NCI-H2081 treated with DMSO at 0.1 percent for 48 hours (cell line): ENCODE data around the gene ANO7.

Experiments used
- DNase-seq: peaks from one replicate; lab custom pipeline; 2025; lab: John Stamatoyannopoulos, UW

Gene ANO7

DNA sequence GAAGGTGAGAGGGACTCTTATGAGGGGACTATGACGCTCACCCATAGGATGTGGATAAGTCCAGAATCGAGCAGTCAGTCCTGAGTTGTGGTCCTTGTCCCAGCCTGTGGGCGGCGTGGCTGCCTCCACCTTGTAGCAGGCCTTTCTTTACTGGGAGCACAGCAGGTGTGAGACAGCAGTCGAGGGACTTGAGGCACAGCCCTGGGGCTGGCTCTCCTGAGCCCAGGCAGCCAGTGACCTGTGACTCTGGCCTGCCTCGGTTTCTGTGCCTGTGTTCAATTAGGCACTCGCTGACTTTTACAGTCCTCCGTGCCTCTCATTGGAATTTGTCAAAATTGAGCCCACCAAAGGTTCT is 30.0 kb upstream of the ANO7 start:
- DNase-seq, result no peak

DNA sequence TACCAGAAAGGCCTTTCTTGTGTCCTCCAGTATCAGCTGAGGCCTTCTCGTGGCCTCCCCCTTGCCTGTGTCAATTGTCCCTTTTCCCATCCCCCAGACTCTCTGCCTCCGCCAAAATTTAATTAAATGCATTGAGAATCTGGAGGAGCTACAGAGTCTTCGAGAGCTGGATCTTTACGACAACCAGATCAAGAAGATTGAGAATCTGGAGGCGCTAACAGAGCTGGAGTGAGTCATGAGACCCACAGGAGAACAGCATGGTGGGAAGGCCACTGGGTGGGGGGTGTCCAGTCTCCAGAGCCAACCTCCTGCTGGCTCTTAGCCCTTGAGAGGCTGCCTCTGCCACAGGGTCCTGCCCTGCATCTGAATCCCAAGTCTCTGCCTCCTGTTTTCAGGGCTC is 29.4 kb upstream of the ANO7 start:
- no peak for DNase-seq

DNA sequence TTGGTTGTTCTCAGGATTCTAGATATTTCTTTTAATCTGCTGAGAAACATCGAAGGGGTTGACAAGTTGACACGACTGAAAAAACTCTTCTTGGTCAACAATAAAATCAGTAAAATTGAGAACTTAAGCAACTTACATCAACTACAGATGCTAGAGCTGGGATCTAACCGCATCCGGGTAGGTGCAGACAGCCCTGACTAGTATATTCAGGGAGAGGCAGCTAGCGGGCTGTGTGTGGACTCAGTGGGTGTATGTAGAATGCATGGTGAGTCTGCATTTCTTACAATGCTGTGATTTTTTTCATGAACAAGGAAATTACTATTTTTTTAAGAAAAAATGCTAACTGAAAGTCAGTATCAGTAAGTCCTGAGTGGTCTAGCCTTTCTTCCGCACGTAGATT is 28.2 kb upstream of the ANO7 start:
- DNase-seq, result no peak

DNA sequence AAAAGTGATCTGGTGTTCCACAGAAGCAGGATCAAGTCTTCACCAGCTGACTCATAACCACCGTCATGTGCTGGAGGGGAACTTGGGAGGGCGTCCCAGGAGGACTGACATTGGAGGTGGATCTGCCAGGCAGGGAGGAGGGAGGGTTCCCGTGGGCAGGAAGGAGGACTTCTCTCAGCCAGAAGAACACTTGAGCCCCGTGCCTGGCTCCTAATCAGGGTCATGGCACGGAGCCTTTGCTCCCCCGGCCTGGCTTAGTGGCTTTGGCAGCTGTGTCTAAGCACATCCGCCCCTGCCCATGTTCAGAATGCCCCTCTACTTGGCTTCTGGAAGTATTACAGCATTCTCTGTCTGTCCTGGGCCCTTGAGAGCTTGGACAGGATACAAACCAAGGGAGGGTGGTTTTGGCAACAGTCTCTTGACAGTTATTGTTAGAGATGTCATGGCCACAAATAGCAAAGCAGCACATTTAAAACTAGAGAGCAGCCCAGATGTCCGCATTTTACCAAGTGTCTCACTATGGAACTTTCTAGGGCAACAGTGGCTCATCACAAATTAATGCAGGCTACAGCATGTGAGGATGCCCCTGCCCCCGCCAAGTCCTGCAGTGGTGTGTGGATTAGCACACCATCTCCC is 26.7 kb upstream of the ANO7 start:
- DNase-seq, result no peak

DNA sequence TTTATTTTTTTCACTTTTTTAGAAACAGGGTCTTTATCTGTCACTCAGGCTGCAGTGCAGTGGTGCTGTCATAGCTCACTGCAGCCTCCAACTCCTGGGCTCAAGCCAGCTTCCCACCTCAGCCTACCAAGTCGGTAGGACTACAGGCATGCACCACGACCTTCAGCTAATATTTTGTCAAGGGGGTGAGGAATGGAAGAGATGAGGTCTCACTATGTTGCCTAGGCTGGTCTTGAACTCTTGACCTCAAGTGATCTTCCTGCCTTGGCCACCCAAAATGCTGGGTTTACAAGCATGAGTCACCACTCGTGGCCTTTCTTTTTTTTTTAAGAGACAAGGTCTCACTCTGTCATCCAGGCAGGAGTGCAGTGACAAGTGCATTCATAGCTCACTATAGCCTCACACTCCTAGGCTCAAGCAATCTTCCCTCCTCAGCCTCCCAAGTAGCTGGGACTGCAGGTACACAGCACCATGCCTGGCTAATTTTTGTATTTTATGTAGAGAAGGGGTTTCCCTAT is 24.8 kb upstream of the ANO7 start:
- DNase-seq, result no peak

DNA sequence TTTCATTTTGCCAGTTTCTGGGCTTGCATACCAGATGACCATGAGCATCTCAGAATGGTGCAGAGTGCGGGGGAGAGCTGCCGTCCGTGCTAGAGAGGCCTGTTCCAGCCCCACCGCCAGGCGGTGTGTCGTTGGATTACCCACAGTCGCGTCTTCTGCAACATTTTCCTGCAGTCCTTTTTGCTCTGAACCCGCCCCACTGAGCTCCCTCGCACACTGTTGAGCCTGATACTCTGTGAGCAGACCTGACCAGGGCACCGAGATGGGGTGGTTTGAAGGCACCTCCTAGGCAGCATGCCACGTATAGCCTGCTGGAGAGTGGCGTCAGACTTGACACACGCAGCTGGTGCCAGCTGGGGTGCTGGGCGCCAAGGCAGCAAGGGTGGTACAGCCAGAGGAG is 20.1 kb upstream of the ANO7 start:
- no peak for DNase-seq

DNA sequence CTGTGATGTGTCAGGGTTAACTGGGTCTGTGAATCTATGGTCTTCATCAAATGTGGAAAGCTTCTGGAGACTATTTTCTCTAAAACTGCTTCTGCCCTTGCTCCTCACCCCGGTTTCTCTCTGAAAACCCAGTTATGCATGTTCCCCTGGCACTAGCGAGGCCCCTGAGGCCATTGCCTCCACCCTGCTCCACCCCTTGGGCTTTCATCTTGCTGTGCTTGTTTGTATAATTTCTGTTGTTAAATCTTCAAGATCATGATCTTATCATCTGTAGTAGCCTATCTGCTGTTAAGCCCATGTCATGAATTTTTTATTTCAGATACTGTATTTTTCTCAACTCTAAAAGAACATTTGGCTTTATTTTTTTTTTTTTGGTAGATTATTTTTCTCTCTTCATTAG is 14.9 kb upstream of the ANO7 start:
- DNase-seq, result no peak

DNA sequence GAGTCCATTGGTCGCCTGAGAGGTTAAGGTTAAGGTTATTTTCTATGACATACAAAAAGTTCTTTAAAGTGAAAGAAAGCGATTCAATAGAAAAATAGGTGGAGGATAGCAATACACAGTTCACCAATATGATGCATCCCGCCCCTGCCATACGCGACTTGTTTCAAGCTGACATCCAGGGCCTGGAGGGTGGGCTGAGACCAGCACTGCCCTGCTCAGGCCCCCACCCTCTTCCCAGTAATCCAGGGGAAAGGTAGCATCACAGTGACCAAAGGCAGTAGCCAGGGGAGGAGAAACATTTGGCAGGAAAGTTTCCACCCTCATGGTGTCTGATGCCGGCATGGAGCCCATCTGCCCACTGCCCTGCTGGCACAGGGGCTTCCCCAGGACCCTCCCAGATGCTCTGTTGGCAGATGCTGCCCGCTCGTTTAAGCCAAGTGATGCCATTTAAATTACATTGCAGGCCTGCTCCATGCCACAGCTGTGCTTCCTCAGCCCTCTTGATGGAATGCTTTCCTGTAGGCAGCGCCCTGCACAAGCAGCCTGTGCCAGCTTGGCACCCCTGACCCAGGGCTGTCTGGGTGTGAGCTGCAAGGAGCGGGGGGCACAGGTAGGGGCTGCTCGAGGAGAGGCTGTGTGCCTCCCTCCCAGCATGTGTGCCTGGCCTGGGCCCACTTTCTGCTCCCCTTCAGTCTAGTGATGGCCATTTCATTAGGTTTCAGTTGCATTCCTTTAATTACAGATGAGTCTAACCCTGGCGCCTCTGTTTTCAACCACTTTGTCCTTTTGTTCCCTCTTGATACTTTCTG is 10.7 kb upstream of the ANO7 start:
- DNase-seq, result no peak

DNA sequence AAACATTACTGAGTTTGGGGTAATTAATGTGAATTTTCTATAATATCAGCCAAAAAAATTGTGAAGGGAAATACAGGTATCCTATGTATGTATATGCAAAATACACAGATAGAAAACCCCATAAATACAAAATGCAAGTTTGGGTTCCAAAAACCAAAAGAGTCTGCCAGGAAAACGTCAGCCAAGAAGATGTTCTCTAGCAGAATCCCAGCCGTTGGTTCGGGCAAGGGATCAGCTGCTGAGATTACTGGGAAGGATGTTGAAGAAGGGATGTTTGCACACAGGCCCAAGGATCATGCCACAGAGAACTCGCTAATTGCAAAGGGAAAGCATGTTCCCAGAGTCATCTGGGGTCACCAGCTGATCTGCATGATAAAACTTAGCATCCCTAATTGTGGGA is 9.5 kb upstream of the ANO7 start:
- no peak for DNase-seq

DNA sequence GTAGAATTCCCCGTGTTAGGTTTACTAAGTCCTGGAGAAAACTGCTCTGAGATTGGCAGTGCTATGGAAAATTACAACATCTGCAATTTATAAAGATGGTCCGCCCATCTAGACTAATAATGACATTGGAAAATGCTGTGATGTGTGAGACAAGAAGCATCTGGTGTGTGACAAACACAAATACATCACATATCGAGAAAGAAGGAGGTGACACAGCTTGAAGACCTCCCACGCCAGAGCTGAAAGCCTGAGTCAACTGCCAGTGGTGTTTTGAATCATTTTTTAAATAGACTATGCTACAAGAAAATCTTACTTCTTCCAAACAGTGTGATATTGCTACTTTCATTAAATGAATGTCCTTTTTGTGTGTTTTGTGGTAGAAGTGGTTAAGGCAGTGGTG is 8.6 kb upstream of the ANO7 start:
- DNase-seq, result no peak

DNA sequence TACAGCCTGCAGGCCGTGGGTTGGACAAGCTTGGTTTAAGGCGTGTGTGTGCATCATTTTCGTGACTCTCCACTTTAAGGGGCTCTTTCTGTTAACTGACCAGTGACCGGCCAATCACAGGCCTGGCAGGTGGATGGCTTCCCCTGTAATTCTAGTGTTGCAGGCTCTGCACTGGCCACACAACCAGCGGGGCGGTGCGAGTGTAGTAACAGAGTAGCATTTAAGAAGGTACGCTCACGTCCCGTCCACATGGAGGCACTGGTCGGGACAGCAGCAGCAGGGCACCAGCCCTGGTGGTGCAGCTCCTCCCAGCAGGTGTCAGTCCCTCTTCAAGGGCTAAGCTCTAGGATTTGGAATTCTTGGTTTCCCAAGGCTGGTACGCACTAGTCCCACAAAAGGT is 8.0 kb upstream of the ANO7 start:
- DNase-seq, result no peak

DNA sequence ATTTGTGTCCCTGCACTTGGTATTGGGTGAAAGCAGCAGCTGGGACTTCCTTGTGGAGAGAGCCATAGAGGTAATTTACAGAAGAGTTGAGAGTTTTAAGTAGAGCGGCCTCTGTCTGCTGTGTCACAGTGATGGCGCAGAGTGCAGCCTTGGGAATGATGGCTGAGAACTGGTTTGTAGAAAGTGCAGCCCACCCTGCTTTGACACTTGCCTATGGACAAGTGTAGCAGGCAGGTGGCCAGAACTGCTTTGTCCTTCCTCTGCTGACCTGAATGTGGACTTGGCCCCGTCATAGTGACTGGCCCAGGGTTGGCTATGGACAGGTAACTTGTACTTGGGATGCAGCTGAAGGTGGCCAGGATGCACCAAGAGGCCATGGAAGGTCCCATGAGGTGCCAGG is 6.4 kb upstream of the ANO7 start:
- DNase-seq, result no peak

DNA sequence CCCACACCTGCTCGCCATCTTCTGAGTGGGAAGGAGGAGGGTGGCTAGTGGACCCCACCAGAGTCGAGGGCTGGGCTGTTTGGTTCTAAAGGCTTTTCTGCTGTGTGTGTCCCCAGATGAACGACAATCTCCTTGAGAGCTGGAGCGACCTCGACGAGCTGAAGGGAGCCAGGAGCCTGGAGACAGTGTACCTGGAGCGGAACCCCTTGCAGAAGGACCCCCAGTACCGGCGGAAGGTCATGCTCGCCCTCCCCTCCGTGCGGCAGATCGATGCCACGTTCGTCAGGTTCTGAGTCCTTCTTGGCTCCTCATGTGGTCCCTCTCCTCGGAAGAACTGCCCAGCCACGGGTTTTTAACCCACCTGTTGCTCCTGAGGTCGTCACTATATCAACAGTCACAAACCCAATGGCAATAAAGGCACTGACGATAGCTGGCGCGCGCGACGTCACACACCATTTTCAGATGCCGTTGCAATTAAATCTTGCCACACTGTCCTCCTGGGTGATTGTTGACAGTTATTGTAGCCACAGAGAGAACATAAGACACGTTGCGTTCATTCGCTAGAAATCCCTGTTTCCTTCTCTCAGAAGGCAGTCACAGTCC is 5.8 kb upstream of the ANO7 start:
- DNase-seq, result no peak

DNA sequence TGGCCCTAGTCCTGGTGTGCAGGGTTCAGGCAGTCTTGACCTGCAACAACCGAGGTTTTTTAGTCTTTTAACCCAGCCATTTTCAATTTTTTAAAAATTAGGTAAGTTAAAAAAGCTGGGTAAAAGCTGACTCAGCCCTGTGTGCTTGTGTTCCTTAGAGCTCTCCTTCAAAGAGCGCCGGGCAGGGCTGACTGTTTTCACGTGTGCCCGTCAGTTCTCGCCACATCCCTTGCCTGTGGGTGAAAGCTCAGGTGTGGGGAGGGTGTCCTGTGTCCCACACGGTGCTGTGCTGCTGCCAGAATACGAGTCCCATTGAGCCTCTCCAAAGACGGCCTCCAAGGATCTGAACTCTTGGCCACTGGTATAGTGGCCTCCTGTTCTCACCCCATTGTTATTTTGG is 5.3 kb upstream of the ANO7 start:
- DNase-seq, result no peak

DNA sequence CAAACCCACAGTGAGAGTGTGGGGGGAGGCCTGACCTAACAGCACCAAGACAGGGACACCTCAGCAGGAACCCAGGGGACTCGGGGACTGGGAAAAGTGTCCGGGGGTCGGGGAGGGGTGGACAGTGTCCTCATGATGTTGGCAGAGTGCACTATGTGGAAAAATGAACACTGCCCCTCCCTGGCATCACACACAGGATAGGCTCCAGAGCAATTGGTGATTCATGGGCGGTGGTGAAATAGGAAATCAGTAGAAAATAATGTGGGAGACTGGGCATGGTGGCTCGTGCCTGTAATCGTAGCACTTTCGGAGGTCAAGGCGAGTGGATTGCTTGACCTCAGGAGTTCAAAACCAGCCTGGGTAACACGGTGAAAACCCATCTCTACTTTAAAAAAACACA is 3.6 kb upstream of the ANO7 start:
- DNase-seq, result no peak

DNA sequence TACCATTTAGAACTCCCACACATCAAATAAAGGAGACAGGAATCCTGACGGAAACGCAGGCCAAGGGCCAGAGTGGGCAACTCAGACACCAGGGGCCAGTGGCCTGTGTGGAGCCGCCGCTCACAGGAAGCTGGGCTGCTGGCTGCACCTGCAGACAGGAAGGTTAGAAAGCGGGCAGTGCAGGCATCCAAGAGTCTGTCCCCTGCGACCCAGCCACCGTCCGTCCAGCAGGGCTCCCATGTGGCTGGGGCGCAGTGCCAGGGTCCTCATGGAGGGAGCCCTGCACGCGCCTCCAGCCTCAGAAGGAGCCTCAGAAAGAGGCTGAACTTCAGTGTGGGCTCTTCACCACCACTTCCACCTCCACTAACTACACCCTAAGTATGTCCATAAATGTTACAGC is 2.5 kb upstream of the ANO7 start:
- DNase-seq, result no peak

DNA sequence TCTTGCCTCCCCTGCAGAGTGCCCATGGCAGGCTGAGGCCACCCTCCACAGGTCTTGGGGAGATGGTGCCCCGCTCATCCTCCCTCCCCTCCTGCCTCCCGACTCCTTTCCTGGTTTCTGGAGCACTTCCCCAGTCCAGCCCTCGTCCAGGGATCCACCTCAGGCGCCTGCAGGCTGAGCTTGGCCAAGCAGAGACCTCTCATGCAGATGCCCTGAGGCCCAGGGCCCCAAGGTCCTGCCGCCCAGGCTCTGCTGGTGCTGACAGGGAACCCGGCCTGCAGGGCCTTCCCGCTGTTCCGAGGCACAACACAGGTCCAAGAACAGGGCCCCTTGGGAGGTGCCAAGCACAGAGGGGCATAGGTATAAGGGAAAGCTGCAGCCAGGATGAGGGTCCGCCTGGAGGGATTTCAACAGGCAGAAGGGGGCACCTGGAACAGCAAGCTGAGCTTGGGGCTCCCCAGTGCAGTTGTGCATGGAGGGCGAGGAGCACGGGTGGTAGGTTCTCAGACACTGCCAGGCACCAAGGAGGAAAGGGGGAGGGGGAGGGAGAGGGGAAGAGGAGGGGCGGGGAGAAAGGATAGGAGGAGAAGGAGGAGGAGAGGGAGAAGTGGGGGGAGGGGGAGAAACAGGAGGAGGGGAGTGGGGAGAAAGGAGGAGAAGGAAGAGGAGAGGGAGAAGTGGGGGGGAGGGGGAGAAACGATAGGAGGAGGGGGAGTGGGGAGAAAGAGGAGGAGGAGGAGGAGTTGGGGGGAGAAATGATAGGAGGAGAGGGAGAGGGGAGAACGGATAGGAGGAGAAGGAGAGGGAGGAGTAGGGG is 1.2 kb upstream of the ANO7 start:
- no peak for DNase-seq

DNA sequence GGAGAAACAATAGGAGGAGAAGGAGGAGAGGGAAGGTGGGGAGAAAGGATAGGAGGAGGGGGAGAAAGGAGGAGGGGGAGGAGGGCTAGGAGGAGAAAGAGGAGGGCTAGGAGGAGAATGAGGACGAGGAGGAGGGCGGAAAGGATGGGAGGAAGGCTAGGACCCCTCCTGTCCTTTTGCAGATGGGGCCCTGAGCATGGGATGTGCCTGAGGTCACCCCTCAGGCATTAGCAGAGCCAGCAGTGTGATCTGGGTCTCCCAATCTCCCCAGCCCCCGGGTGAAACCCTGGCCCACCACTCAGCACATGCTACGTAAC is 601 bp upstream of the ANO7 start:
- no peak for DNase-seq

DNA sequence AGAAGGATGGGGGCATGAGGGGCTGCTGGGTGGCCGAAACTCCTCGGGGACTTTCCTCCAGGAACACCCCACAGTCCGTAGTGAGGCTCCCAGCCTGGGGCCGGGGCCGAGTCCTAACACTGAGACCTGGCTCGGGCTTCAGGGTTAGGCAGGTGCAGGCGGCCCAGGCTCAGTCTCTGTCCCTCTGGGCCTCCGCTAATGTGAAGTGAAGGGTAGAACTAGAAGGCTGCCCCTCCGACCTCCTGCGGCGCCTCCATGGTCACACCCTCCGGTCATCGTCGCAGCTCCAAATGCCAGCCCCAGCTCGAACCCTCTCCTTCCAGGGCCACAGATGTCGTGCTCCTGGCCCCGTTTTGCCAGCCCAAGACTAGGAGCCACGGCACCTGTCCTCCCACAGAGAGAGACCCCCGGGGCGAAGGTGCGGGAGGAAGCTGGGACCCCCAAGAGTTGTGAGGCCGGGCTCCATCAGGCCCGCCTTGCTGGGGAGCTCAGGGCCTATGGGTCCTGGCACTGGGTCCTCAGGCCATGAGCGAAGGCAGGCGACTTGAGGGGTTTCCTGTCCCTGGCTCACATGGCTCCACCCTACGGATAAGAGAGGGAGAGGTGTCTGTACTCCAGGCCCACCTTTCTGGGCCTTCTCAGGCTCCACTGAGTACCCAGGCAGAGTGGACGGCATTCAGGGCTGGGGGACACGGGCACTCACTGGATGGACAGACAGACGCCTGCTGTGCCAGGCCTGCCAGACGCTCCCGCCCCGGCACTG is 797 bp downstream of the ANO7 start:
- no peak for DNase-seq

DNA sequence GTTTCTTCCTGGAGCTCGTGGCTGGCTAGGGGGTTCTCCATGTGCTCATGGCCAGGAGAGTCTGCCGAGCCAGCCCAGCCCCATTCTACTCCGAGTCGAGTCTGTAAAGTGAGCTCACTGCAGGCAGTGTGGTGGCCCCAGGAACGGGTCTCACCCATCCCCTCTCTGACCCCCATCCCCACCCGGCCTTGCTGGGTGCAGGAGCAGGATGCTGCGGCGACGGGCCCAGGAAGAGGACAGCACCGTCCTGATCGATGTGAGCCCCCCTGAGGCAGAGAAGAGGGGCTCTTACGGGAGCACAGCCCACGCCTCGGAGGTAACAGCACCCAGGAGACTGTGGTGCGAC is 1.4 kb downstream of the ANO7 start:
- DNase-seq, result no peak

DNA sequence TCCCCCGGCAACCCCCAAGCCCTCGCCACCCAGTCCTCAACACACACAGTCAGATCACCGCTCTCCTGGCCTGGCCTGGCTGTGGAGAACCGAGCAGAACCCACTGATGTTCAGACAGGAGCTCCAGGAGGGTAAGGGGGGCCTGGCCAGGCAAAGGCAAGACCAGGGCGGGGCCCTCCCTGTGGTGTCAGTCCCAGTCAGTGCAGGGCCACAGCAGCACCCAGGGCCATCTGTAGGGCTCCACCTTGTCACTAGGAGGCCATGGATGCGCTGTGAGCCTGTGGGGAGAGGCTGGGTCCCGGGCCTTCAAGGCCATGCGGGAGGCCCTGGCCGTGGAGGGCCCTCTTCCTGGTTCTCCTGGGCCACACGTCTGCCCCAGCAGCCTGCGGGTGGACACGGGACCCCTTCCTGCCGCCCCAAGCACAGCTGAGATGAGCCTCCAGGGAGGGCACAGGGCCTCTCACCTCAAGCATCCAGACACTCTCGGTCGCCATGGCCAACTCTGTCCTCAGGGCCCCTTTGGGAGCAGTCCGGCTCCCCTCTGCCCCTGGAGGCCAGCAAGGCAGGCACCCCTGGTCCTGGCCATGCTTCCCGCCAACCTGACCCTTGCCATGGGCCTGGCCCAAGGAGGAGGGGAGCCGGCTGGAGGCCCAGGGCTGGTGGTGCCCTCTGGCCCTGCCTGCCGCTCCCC is 2.0 kb downstream of the ANO7 start:
- no peak for DNase-seq

DNA sequence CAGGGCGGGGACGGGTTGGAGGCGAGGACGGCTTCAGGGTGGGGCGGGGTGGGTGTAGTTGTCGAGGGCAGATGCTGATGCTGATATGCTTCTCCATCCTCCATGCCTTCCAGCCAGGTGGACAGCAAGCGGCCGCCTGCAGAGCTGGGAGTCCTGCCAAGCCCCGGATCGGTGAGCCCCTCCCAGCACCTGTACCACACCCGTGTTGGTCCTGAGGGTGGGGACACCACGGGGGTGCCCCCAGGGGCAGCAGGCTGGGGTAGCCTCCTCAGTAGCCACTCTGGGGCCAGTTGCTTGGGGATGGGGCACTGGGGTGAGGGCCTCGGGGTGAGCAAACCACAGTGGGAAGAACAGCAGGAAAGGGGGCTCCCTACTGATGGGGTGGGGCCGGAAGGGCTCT is 2.6 kb downstream of the ANO7 start:
- DNase-seq, result no peak
